ENCODE measurements around the gene CDH2.

GRCh38 chr18:28095041-28095440 is 81.9 kb downstream of the CDH2 start:
- TF ChIP-seq CTCF (IDR thresholded peaks at IDR 0.05) (no peak), POLR2A (IDR thresholded peaks at IDR 0.05) (no peak)
